Measurements from ENCODE around the gene MYT1.

The MYT1 gene

DNA sequence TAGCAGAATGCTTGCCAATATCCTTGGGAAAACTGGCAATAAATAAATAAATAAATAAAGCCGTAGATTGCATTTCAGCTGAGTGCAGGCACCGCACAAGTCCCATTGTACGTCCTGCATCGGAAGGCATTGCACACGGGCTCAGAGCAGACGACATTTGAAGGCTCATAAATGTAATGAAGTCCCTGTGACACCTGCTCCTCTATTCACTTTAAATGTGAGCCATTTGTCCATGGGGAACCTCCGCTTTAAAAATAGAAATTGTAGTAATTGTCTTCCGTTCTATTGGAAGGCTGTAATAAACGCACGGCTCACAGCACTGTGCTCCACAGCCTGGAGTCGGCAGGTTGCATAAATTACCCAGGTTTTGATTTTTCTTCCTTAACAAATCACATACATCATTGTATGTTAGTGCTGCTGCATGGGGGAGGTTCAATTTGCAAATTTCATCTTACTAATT lies 32.6 kb downstream of the MYT1 start:
- no peak for DNase-seq (ENCODE audit: low spot score)
- H3K4me3 ChIP-seq: no peak overlapping the region
- no peak overlapping the region for H3K27ac ChIP-seq
- no peak for TF ChIP-seq CTCF (IDR thresholded peaks at IDR 0.05)

DNA sequence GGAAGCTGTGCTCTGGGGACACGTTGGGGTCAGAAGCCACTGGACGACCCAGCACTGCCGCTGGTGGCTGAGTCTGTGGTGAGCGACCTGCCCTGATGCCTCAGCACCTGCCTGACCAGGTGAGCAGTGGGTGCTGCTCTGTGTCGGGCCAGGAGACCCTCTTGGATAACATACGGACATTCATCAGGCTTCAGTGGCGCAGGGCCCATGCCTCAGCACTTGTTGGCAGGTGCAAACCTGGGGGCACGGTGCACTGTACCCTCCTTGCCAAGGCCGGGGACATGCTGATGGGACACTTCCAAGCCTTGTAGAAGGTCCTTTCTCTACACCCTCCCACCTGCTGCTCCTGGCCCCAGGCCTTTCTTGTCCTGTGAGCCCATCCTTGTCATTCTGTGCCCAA lies 34.1 kb downstream of the MYT1 start:
- no peak for TF ChIP-seq CTCF (IDR thresholded peaks at IDR 0.05)

DNA sequence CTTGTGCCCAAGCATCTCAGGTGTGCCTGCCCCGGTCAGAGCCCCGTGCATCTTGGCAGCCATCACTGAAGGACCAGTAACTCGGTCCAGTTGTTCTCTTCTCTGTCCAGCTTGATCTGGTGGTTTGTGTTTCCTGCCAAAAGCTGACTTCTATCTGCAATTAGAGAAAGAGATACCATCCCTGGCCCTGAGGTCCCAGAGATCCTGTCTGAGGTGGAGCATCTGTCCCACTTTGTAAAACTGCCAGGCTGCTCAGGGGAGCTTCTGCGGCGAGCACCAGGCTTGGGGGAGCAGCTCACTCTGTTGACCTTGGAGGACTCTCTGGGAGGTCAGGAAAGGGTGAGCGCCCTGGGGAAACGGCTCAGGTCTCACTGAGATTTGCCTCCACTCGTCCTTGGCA lies 35.1 kb downstream of the MYT1 start:
- Histone ChIP-seq H3K4me3 (no peak overlapping the region), H3K27ac (no peak overlapping the region)
- DNase-seq (ENCODE audit: low spot score): no peak
- TF ChIP-seq CTCF (IDR thresholded peaks at IDR 0.05): no peak

More for the DNA sequence above, 34.1 kb downstream of the MYT1 start:
- Histone ChIP-seq H3K4me3 (no peak overlapping the region), H3K27ac (no peak overlapping the region)
- DNase-seq (ENCODE audit: low spot score): no peak

DNA sequence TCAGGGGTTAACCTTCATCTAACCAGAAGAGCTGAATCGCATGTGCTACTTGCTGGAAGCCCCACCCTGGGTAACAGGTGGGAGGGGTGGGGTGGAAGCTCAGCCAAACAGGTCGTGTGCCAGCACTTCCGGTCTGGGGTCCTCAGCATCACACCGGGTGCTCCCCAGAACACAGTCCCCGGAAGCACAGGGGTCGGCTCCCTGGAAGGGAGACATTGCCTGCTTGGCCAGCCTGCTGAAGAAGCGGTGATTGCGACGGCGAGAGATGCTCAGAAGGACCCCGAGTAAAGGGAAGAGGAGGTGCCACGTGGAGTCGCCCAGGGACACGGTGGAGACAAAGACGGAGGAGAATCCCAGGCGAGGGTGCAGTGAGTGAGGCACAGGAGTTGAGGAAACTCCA lies 36.5 kb downstream of the MYT1 start:
- no peak overlapping the region for H3K4me3 ChIP-seq
- TF ChIP-seq CTCF (IDR thresholded peaks at IDR 0.05): no peak
- no peak for DNase-seq (ENCODE audit: low spot score)
- no peak overlapping the region for H3K27ac ChIP-seq

- DNase-seq (ENCODE audit: low spot score): no peak
- Histone ChIP-seq H3K4me3 (no peak overlapping the region), H3K27ac (no peak overlapping the region)
- TF ChIP-seq CTCF (IDR thresholded peaks at IDR 0.05): no peak
Observed at GRCh38 chr20:64201653-64202052, 37.4 kb downstream of the MYT1 start.

DNA sequence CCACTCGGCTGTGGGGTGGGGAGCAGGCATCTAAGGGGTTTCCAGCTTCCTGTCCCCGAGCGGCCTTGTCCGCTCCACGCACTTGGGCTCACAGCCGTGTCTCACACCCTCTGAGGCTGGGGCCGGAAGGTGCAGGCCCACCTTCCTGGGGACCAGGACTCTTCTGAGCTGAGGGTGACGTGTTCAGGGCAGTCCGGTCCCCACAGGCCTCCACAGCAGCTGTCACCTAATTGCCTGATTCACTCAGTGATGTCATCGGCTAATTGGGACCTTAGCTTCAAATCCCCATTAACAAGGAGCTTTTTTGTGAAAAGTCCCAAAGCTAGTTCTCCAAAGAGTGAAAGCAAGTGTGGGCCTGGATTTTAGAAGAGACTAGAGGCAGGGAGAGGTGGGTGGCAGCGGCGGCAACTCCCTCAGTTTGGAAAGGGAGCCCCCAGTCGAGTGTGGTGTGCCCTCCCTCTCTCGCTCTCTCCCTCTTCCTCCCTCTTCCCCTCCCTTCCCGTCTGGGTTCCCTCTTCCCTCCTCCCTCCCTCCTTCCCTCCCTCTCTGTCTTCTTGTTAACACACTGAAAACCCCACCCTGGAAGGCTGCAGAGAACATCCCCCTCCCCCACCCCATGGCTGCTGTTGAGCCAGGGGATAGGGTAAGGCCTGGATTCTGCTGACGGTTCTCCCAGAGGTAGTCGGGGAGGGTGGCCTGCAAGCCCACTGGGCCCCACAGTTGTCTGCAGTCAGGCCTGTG lies 39.0 kb downstream of the MYT1 start:
- Histone ChIP-seq H3K27ac (no peak overlapping the region), H3K4me3 (no peak overlapping the region)
- no peak for DNase-seq (ENCODE audit: low spot score)
- TF ChIP-seq CTCF (IDR thresholded peaks at IDR 0.05): no peak

DNA sequence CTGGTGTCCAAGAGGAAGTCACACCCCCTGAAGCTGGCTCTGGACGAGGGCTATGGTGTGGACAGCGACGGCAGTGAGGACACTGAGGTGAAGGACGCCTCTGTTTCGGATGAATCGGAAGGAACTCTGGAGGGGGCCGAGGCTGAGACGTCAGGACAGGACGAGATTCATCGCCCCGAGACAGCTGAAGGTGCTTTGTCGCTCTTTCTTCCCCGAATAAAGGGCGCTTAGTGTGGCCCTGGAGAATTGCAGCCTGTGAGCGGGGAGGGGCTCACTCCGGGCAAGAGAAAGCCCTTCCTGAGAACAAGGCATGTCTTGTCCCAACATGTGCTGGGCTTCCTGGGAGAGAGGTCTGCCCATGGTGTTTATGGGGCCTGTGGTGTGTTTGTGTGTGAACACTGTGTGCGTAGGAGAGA lies 41.4 kb downstream of the MYT1 start:
- Histone ChIP-seq H3K4me3 (no peak overlapping the region), H3K27ac (no peak overlapping the region)
- TF ChIP-seq CTCF (IDR thresholded peaks at IDR 0.05): no peak
- DNase-seq (ENCODE audit: low spot score): no peak
